Measurements from ENCODE around the gene C6.

Gene C6

DNA sequence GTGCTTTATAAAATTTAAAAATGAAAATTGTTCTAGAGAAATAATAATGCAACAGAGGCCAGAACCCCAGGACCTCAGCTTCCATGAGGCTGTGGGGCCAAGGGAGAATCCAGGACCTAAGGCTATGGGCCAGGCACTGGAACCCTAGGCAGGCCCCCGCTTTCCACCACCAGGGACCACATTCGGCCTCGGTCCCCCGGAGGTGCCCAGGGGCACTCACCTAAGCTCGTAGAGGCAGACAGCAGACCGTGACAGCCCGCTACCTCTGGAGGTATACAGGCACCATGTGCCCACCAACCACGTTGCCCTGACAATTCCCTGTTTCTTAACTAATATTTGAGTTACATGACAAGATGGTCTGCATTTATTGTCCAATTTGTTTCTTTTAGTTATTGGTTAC lies 92.7 kb downstream of the C6 start:
- no peak for DNase-seq (ENCODE audit: low read depth in 2 of 2)

DNA sequence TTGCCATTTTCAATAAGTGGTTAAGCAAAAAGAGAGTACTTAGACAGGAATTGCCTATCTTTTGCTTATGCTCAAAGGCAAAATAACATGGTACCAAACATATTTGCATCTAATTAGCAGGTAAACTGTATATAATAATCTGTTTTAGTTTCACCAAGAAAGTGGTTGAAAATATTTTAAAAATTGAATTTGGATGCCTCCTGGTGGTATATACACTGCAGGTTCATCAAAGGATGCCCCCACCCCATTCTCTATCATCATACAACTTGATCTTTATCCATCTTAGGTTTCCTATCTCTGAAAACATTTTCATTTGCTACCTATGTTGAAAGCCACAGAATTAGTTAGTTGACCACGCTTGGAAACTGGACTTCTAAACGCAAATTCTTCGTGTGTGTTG lies 95.2 kb downstream of the C6 start:
- DNase-seq (ENCODE audit: low read depth in 2 of 2) = no peak

GRCh38 chr5:41115281-41115680 lies 98.1 kb downstream of the C6 start:
- no peak for DNase-seq (ENCODE audit: low read depth in 2 of 2)

DNA sequence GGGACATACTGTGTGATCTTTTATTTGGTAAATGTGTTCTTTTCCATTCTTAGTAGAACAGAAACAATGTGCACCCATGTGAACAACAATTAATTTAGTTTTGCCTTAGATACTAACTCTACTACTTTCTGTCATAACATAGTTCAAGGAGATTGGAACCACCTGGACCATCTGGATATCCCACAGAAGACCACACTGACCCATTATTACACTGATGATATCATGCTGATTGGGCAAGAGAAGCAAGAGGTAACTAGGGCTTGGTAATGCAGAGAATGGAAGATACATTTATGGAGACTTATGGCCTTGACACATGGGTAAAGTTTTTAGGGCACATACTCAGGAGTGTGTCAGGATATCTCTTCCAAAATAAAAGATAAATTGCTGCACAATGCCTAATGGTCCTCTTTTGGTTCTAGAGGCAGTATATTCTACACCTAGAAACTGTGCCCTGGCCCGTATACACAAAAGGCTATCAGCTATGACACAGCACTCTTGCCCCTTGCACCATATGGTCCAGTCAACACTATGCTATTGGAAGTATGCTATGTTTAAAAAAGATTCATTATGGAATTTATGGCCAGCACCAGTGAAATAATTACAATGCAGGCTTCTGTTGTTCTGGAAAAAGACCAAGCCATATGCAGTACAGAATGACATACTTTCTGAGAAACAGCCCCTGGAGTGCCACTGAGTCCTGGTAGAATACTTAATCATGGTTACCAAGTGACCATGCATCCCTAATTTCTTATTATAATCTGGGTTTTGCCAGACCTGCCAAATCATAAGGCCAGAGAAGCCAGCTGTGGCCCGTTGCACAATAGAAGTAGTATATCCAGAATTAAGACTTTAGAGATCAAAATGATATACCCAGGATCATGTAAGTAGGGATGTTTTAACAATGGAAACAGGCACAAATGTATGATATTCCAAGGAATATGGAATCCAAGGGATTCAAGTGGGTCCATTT lies 100.6 kb downstream of the C6 start:
- DNase-seq (ENCODE audit: low read depth in 2 of 2) = no peak

GRCh38 chr5:41109186-41109585 lies 104.1 kb downstream of the C6 start:
- DNase-seq (ENCODE audit: low read depth in 2 of 2) = no peak

GRCh38 chr5:41102341-41102740 lies 111.0 kb downstream of the C6 start:
- no peak for DNase-seq (ENCODE audit: low read depth in 2 of 2)

- no peak for DNase-seq (ENCODE audit: low read depth in 2 of 2)
These were observed 115.7 kb downstream of the C6 start for GRCh38 chr5:41097642-41098041.

DNA sequence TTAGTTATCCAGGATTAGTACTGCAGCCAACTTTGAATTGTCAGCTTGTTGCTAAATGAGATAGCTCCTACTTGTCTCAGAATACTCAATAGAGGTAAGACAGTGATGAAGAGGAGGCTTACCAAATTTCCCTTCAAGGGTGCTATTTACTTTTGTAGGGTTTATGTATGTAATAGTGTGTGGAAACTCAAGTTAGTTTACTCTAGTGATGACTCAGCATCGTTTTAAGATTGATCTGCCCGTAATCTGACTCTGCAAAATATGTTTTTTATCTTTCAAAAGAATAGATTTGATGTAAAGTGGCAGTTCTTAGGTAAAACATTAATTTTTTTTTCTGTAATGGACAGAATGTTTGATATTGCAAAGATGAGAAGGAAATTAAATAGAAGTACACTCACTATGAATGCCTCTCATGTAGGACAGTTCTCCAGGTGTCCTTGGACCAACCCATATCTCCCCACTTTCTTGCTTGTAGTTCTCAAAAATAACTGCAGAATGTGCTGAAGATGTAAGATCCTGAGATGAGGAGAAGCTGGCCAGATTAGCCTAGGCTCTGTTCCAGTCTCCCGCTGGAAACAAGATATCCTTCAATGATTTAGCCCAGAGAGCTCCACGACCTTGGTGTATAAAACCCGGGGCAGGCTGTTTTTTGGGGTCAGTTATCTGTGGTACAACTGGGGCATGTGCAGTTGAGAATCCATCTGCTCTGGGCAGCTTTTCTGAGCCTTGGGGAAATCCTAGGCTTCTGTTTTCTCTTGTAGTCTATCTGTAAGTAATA lies 117.8 kb downstream of the C6 start:
- no peak for DNase-seq (ENCODE audit: low read depth in 2 of 2)

DNA sequence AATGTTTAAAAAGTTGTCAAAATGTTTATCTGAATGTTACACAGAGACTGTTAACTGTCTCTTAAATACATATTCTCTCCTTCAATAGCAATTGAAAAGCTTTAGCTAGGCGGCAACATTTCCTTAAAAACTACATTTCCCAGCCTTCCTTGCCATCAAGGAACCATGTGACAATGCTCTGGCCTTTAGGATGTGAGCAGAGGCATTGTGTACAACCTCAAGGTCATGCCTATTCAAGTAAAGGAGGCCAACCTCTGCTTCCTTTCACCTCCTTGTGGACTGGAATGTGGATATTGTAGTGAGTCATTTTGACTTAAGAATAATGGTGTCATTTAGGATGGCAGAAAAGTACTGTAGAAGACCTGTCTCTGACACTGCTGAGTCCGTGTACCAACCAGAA lies 118.5 kb downstream of the C6 start:
- no peak for DNase-seq (ENCODE audit: low read depth in 2 of 2)

DNA sequence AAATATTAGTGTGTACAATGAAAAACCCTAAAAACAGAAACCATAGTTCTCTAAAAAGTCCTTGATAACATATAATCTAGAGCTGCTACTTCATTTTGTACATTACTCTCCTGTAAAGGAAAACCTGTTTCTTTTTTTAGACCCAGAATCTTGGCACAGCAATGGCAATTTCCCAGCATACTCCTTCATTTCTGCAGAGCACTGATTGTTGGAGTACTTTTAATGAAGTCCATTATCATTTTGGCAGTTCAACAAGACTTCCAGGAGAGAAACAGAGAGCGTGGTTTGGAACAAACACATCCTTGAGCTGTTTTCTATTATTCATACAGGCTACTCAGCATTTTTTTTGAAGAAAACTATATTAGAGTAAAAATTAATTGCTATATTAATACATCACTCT lies 119.5 kb downstream of the C6 start:
- no peak for DNase-seq (ENCODE audit: low read depth in 2 of 2)

Data from activated CD8-positive, alpha-beta memory T cell treated with anti-CD3 and anti-CD28 coated beads for 4 hours (primary cell).